CD14-positive monocyte (primary cell): ENCODE data around the gene MSI2. TPM values are rescaled to one million over a fixed set of nuclear protein-coding genes. Genes with fewer than 3 reads are reported as not detected.

ENCODE experiments used
- DNase-seq, 3 donors: peaks; one replicate each; pipeline ENCODE4 v3.0.0-alpha.2; 2011 to 2022
- H2AFZ ChIP-seq: 2 replicates; pipeline ENCODE4 v1.6.0; 2012; ENCODE audit warnings: mild to moderate bottlenecking, low read depth, low read length, inconsistent platforms; ENCODE audit not compliant: insufficient read depth, poor library complexity, severe bottlenecking
- H3K27ac ChIP-seq, 2 donors: 1 replicate in 1 of 2; 2 replicates in 1 of 2; pipeline ENCODE4 v1.5.1; 2012 to 2013; ENCODE audit warnings: low read length in 2 of 2, control low read depth in 1 of 2, inconsistent platforms in 1 of 2, low read depth in 1 of 2, mild to moderate bottlenecking in 1 of 2
- H3K27me3 ChIP-seq, 2 donors: one replicate each; pipeline versions ENCODE4 v1.6.0 to v1.6.1; 2011 to 2013; ENCODE audit warnings: low read length in 2 of 2; ENCODE audit not compliant: control insufficient read depth in 2 of 2, insufficient read depth in 2 of 2
- H3K36me3 ChIP-seq, 2 donors: replicated peaks in 1 of 2; 1 replicate in 1 of 2; 2 replicates in 1 of 2; pipeline versions ENCODE4 v1.5.1 to v1.6.1; 2012 to 2013; ENCODE audit warnings: low read length in 2 of 2, control low read depth in 1 of 2, inconsistent platforms in 1 of 2, mild to moderate bottlenecking in 1 of 2; ENCODE audit not compliant: insufficient read depth in 2 of 2, control insufficient read depth in 1 of 2
- H3K4me1 ChIP-seq, 2 donors: 1 replicate in 1 of 2; 2 replicates in 1 of 2; pipeline versions ENCODE4 v1.5.1 to v1.6.1; 2012 to 2013; ENCODE audit warnings: low read length in 2 of 2, control low read depth in 1 of 2, inconsistent platforms in 1 of 2, mild to moderate bottlenecking in 1 of 2, moderate library complexity in 1 of 2; ENCODE audit not compliant: insufficient read depth in 2 of 2, control insufficient read depth in 1 of 2
- H3K4me2 ChIP-seq: replicated peaks from 2 replicates; pipeline ENCODE3; 2012; ENCODE audit warnings: low read length, moderate library complexity, mild to moderate bottlenecking; ENCODE audit not compliant: poor library complexity, severe bottlenecking; ENCODE audit errors: extremely low read depth
- H3K4me3 ChIP-seq, 3 experiments: fragments of 200-600 bp in 1 of 3; sonication (generic) in 1 of 3; replicated peaks in 1 of 3; 1 replicate in 2 of 3; 2 replicates in 1 of 3; pipeline ENCODE4 v1.5.1; 2011 to 2013; ENCODE audit warnings: low read length in 3 of 3, mild to moderate bottlenecking in 3 of 3, control low read depth in 2 of 3, low read depth in 2 of 3, inconsistent platforms in 1 of 3, moderate library complexity in 1 of 3
- H3K79me2 ChIP-seq: 2 replicates; pipeline ENCODE4 v1.6.0; 2012; ENCODE audit warnings: mild to moderate bottlenecking, control low read depth, inconsistent platforms, low read length, moderate library complexity; ENCODE audit not compliant: insufficient read depth
- H3K9ac ChIP-seq: 2 replicates; pipeline ENCODE4 v1.6.0; 2017; ENCODE audit warnings: low read length, mild to moderate bottlenecking; ENCODE audit not compliant: insufficient read depth, poor library complexity, severe bottlenecking
- H3K9me3 ChIP-seq, 2 donors: replicated peaks in 1 of 2; 1 replicate in 1 of 2; 2 replicates in 1 of 2; pipeline versions ENCODE4 v1.5.1 to v1.6.1; 2012 to 2013; ENCODE audit warnings: low read length in 2 of 2, control low read depth in 1 of 2; ENCODE audit not compliant: control insufficient read depth in 1 of 2, insufficient read depth in 1 of 2
- H4K20me1 ChIP-seq: 2 replicates; pipeline ENCODE4 v1.6.0; 2012; ENCODE audit warnings: mild to moderate bottlenecking, low read length, control low read depth, moderate library complexity; ENCODE audit not compliant: insufficient read depth
- H3K27ac Mint-ChIP-seq, 7 donors: one replicate each; pipeline ENCODE4 v1.8.0; 2020; ENCODE audit warnings: mild to moderate bottlenecking in 7 of 7, mixed read lengths in 7 of 7, moderate library complexity in 6 of 7, inconsistent platforms in 2 of 7
- H3K27me3 Mint-ChIP-seq, 3 donors: one replicate each; pipeline ENCODE4 v1.8.0; 2021 to 2022; ENCODE audit warnings: low read depth in 3 of 3, mild to moderate bottlenecking in 3 of 3, mixed read lengths in 3 of 3, moderate library complexity in 3 of 3, inconsistent platforms in 1 of 3
- H3K36me3 Mint-ChIP-seq, 2 donors: one replicate each; pipeline ENCODE4 v1.8.0; 2020; ENCODE audit warnings: mixed read lengths in 2 of 2, inconsistent platforms in 1 of 2, mild to moderate bottlenecking in 1 of 2
- H3K4me1 Mint-ChIP-seq: one replicate; pipeline ENCODE4 v1.8.0; 2020; ENCODE audit warnings: mild to moderate bottlenecking, mixed read lengths
- H3K4me3 Mint-ChIP-seq, 2 donors: one replicate each; pipeline ENCODE4 v1.8.0; 2020; ENCODE audit warnings: mild to moderate bottlenecking in 2 of 2, mixed read lengths in 2 of 2, moderate library complexity in 1 of 2
- H3K9me3 Mint-ChIP-seq, 7 donors: one replicate each; pipeline ENCODE4 v1.8.0; 2020 to 2022; ENCODE audit warnings: mixed read lengths in 7 of 7, mild to moderate bottlenecking in 6 of 7, moderate library complexity in 6 of 7, inconsistent platforms in 2 of 7
- CTCF ChIP-seq: fragments of 200-600 bp; IDR thresholded peaks from one replicate; pipeline ENCODE4 v1.8.0; 2022; ENCODE audit warnings: antibody characterized with exemption, mild to moderate bottlenecking
- WGBS: methylation state at CpG from one replicate; pipeline ENCODE4 v1.1.5; 2013; ENCODE audit warnings: missing lambda C conversion rate; ENCODE audit not compliant: insufficient coverage; 5-methylcytosine and 5-hydroxymethylcytosine counted together
- intact Hi-C, 2 donors: fragments of 100-400 bp; cut with micrococcal nuclease; formaldehyde crosslinking; loops; one replicate each; pipeline versions ENCODE4 v1.15.0 to v1.15.1; 2023
- polyA plus RNA-seq, 3 donors: library from polyadenylated mRNA; depleted of rRNA in 1 of 3; unstranded in 2 of 3; stranded (reverse) in 1 of 3; fragments of 300-500 nt in 2 of 3; fragments of >200 nt in 1 of 3; fragmentation: Illumina TruSeq in 2 of 3; gene quantifications; 1 replicate in 2 of 3; 2 replicates in 1 of 3; pipeline ENCODE4 v1.2.3, GENCODE V29; 2012 to 2021

The MSI2 gene
- polyA plus RNA-seq, 3 donors: 0.20 to 6.6 (median 0.37) TPM

- no peak for DNase-seq
- intact Hi-C loops: no loop called here
- Histone ChIP-seq H3K36me3 (no peaks in the 10 kb centered on the region), H3K9me3 (no peaks in the 10 kb centered on the region), H3K79me2 (no peaks in the 10 kb centered on the region), H3K27me3 (no peaks in the 10 kb centered on the region), H3K27ac (no peak overlapping the region), H3K4me1 (peaks cover 0 to 6% of the 10 kb centered on the region in 2 donors), H3K9ac (no peak overlapping the region), H3K4me3 (no peak overlapping the region), H3K4me2 (no peak overlapping the region), H2AFZ (no peak overlapping the region), H4K20me1 (no peaks in the 10 kb centered on the region)
- peaks cover 0 to 2% (median 1%) of the 10 kb centered on the region in 3 donors for H3K27me3 Mint-ChIP-seq
- no peaks in the 10 kb centered on the region for H3K9me3 Mint-ChIP-seq
- peaks cover 19% of the 10 kb centered on the region for H3K4me1 Mint-ChIP-seq
- H3K36me3 Mint-ChIP-seq: peaks cover 0 to 2% of the 10 kb centered on the region in 2 donors
- H3K4me3 Mint-ChIP-seq: no peak overlapping the region
- 100% methylated on average over 2 of the region's 9 CpGs for WGBS
- no peak for TF ChIP-seq CTCF
- no peak overlapping the region for H3K27ac Mint-ChIP-seq
Observed at GRCh38 chr17:57362797-57363556, 106.7 kb downstream of the MSI2 start.

DNA sequence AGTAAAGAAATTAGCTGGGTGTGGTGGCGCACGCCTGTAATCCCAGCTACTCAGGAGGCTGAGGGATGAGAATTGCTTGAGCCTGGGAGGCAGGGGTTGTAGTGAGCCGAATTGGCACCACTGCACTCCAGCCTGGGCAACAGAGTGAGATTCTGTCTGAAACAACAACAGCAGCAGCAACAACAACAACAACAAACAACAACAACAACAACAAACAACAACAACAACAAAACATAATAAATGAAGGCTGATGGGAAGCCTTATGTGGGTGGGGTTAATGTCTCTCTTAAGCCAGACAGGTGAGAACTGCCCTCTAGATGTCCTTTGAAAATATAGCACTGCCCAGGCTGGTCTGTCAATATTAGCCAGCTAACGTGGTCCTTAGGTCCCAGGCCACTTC lies 107.3 kb downstream of the MSI2 start:
- H3K27me3 ChIP-seq: no peaks in the 10 kb centered on the region
- H3K4me2 ChIP-seq: no peak overlapping the region
- Mint-ChIP-seq H3K27me3 (peaks cover 0 to 2% (median 1%) of the 10 kb centered on the region in 3 donors), H3K36me3 (peaks cover 0 to 2% of the 10 kb centered on the region in 2 donors), H3K27ac (no peak overlapping the region), H3K4me1 (peaks cover 17% of the 10 kb centered on the region), H3K4me3 (no peak overlapping the region), H3K9me3 (no peaks in the 10 kb centered on the region)
- no peak for TF ChIP-seq CTCF
- H3K27ac ChIP-seq: no peak overlapping the region
- H3K4me3 ChIP-seq: no peak overlapping the region
- no peaks in the 10 kb centered on the region for H3K79me2 ChIP-seq
- no peak for DNase-seq
- no peak overlapping the region for H2AFZ ChIP-seq
- H3K4me1 ChIP-seq: peaks cover 0 to 6% of the 10 kb centered on the region in 2 donors
- 80% methylated on average over 1 of the region's 4 CpGs for WGBS
- no peaks in the 10 kb centered on the region for H4K20me1 ChIP-seq
- intact Hi-C loops: no loop called here
- H3K9ac ChIP-seq: no peak overlapping the region
- no peaks in the 10 kb centered on the region for H3K36me3 ChIP-seq
- no peaks in the 10 kb centered on the region for H3K9me3 ChIP-seq
